Choroid plexus epithelial cell (primary cell): ENCODE data around the gene FAM50B.

ENCODE experiments used
- DNase-seq: peaks from one replicate; pipeline ENCODE4 v3.0.0-alpha.2; 2010; ENCODE audit warnings: low read depth
- H3K4me3 ChIP-seq: 2 replicates; pipeline ENCODE4 v1.5.1; 2011; ENCODE audit warnings: low read depth, mild to moderate bottlenecking, control low read depth, low read length, moderate library complexity
- CTCF ChIP-seq: conservative IDR thresholded peaks from 2 replicates; pipeline ENCODE4 v1.5.1; 2011; ENCODE audit warnings: low read depth, mild to moderate bottlenecking, control low read depth, inconsistent platforms, low read length, moderate library complexity

Gene FAM50B

GRCh38 chr6:3894590-3895311, 45.6 kb downstream of the FAM50B start:
- no peak for DNase-seq
- no peak overlapping the region for H3K4me3 ChIP-seq
- TF ChIP-seq CTCF = no peak

- TF ChIP-seq CTCF = no peak
- H3K4me3 ChIP-seq = no peak overlapping the region
- DNase-seq = no peak
These were observed 46.1 kb downstream of the FAM50B start for GRCh38 chr6:3895312-3895653.

- H3K4me3 ChIP-seq = no peak overlapping the region
- no peak for DNase-seq
- TF ChIP-seq CTCF = no peak
These were observed 46.6 kb downstream of the FAM50B start for GRCh38 chr6:3895805-3896204.

GRCh38 chr6:3898265-3898994, 49.3 kb downstream of the FAM50B start:
- TF ChIP-seq CTCF = no peak
- no peak for DNase-seq
- no peak overlapping the region for H3K4me3 ChIP-seq

GRCh38 chr6:3899061-3899460, 49.9 kb downstream of the FAM50B start:
- H3K4me3 ChIP-seq = no peak overlapping the region
- TF ChIP-seq CTCF = no peak
- no peak for DNase-seq

GRCh38 chr6:3899970-3900439, 50.8 kb downstream of the FAM50B start:
- H3K4me3 ChIP-seq = no peak overlapping the region
- no peak for TF ChIP-seq CTCF
- no peak for DNase-seq
